SK-N-SH treated with all-trans-retinoic acid at 6 μM for 48 hours (cell line): ENCODE data around the gene TOR2A.

Source experiments
- ATAC-seq: fragments of 200-7000 bp; cut with Tn5 transposase; 3 replicates; pipeline ENCODE4 v1.9.1; 2020; ENCODE audit warnings: mild to moderate bottlenecking, moderate library complexity
- ARNTL ChIP-seq: fragments of 450-650 bp; formaldehyde crosslinking; IDR thresholded peaks from 2 replicates; pipeline ENCODE4 v1.5.0; 2020; ENCODE audit warnings: low read depth, mild to moderate bottlenecking, moderate library complexity, borderline replicate concordance
- CSDC2 ChIP-seq: fragments of 250-450 bp; sonication (Bioruptor Pico); IDR thresholded peaks from 2 replicates; pipeline ENCODE4 v1.5.0; 2020; ENCODE audit warnings: mild to moderate bottlenecking, moderate library complexity
- ESRRG ChIP-seq: fragments of 250-450 bp; sonication (Bioruptor Pico); IDR thresholded peaks from 2 replicates; pipeline ENCODE4 v1.6.1; 2021; ENCODE audit warnings: mild to moderate bottlenecking
- ISL1 ChIP-seq: fragments of 250-450 bp; sonication (Bioruptor Pico); IDR thresholded peaks from 2 replicates; pipeline ENCODE4 v2.1.2; 2022; ENCODE audit warnings: mild to moderate bottlenecking, moderate library complexity
- OSR1 ChIP-seq: fragments of 250-450 bp; sonication (Bioruptor Pico); IDR thresholded peaks from 2 replicates; pipeline ENCODE4 v1.8.0; 2022; ENCODE audit warnings: moderate library complexity, mild to moderate bottlenecking, inconsistent platforms
- RARB ChIP-seq: fragments of 250-450 bp; sonication (Bioruptor Pico); IDR thresholded peaks from 2 replicates; pipeline ENCODE4 v1.8.0; 2021; ENCODE audit warnings: mild to moderate bottlenecking, moderate library complexity
- SNAI2 ChIP-seq: fragments of 250-450 bp; sonication (Bioruptor Pico); IDR thresholded peaks from 2 replicates; pipeline ENCODE4 v1.5.0; 2020; ENCODE audit warnings: mild to moderate bottlenecking, moderate library complexity
- TCF4 ChIP-seq: fragments of 250-450 bp; sonication (Bioruptor Pico); IDR thresholded peaks from 2 replicates; pipeline ENCODE4 v1.8.0; 2021; ENCODE audit warnings: mild to moderate bottlenecking, moderate library complexity, borderline replicate concordance
- TOX ChIP-seq: fragments of 250-450 bp; sonication (Bioruptor Pico); IDR thresholded peaks from 2 replicates; pipeline ENCODE4 v1.8.0; 2021; ENCODE audit warnings: mild to moderate bottlenecking, moderate library complexity, borderline replicate concordance
- ZC3H10 ChIP-seq: fragments of 250-450 bp; sonication (Bioruptor Pico); IDR thresholded peaks from 2 replicates; pipeline ENCODE4 v1.5.1; 2021; ENCODE audit warnings: mild to moderate bottlenecking, moderate library complexity
- ZFP3 ChIP-seq: fragments of 250-450 bp; sonication (Bioruptor Pico); IDR thresholded peaks from 2 replicates; pipeline ENCODE4 v1.5.0; 2020; ENCODE audit warnings: mild to moderate bottlenecking, moderate library complexity
- ZFP30 ChIP-seq: fragments of 450-650 bp; formaldehyde crosslinking; IDR thresholded peaks from 2 replicates; pipeline ENCODE4 v1.5.0; 2022; ENCODE audit warnings: mild to moderate bottlenecking, moderate library complexity
- ZNF565 ChIP-seq: fragments of 450-650 bp; formaldehyde crosslinking; conservative IDR thresholded peaks from 2 replicates; pipeline ENCODE4 v1.5.0; 2020; ENCODE audit warnings: low read depth, mild to moderate bottlenecking, moderate library complexity
- ZNF70 ChIP-seq: fragments of 450-650 bp; formaldehyde crosslinking; IDR thresholded peaks from 2 replicates; pipeline ENCODE4 v1.5.0; 2020; ENCODE audit warnings: mild to moderate bottlenecking, moderate library complexity
- ZNF8 ChIP-seq: fragments of 450-650 bp; formaldehyde crosslinking; IDR thresholded peaks from 2 replicates; pipeline ENCODE4 v1.5.0; 2020; ENCODE audit warnings: mild to moderate bottlenecking, moderate library complexity
- TF ChIP-seq, protein P1 (sequence below): fragments of 250-450 bp; sonication (Bioruptor Pico); IDR thresholded peaks from 2 replicates; pipeline ENCODE4 v1.8.0; 2020; ENCODE audit warnings: mild to moderate bottlenecking, moderate library complexity, borderline replicate concordance
- TF ChIP-seq, protein P2 (sequence below): fragments of 250-450 bp; sonication (Bioruptor Pico); IDR thresholded peaks from 2 replicates; pipeline ENCODE4 v1.5.1; 2021; ENCODE audit warnings: mild to moderate bottlenecking, moderate library complexity
- TF ChIP-seq, protein P3 (sequence below): fragments of 250-450 bp; sonication (Bioruptor Pico); IDR thresholded peaks from 2 replicates; pipeline ENCODE4 v1.5.0; 2020; ENCODE audit warnings: mild to moderate bottlenecking, moderate library complexity
- TF ChIP-seq, protein P4 (sequence below): fragments of 250-450 bp; sonication (Bioruptor Pico); IDR thresholded peaks from 2 replicates; pipeline ENCODE4 v1.5.1; 2020; ENCODE audit warnings: low read depth, mild to moderate bottlenecking, moderate library complexity

TOR2A gene

DNA sequence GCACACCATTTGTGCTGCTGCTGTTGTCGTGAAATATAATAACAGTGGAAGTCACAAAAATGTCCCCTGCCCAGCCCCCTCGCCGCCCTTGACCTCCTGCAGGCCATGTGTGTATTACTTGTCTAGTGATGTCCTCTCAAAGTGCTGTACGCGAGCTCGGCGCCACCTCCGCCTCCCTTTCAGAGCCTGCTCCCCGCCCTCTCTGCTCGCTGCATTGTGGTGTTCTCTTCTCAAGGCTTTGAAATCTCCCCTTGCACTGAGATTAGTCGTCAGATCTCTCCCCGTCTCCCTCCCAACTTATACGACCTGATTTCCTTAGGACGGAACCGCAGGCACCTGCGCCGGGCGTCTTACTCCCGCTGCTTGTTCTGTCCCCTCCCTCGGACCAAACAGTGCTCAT is 43.0 kb downstream of the TOR2A start:
- TF ChIP-seq SNAI2 (no peak), ZNF70 (no peak)
- ATAC-seq, result no peak

DNA sequence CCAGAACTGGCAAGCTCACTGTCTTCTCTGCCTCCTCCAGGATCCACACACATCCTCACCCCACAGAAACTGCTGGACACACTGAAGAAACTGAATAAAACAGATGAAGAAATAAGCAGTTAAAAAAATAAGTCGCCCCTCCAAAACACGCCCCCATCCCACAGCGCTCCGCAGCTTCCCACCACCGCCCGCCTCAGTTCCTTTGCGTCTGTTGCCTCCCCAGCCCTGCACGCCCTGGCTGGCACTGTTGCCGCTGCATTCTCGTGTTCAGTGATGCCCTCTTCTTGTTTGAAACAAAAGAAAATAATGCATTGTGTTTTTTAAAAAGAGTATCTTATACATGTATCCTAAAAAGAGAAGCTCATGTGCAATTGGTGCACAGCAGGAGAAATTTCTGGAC is 44.4 kb downstream of the TOR2A start:
- no peak for ATAC-seq
- TF ChIP-seq TOX (CRISPR knock-in tag), result no peak
- TF ChIP-seq ZNF565, result no peak
- TF ChIP-seq, protein P1, sequence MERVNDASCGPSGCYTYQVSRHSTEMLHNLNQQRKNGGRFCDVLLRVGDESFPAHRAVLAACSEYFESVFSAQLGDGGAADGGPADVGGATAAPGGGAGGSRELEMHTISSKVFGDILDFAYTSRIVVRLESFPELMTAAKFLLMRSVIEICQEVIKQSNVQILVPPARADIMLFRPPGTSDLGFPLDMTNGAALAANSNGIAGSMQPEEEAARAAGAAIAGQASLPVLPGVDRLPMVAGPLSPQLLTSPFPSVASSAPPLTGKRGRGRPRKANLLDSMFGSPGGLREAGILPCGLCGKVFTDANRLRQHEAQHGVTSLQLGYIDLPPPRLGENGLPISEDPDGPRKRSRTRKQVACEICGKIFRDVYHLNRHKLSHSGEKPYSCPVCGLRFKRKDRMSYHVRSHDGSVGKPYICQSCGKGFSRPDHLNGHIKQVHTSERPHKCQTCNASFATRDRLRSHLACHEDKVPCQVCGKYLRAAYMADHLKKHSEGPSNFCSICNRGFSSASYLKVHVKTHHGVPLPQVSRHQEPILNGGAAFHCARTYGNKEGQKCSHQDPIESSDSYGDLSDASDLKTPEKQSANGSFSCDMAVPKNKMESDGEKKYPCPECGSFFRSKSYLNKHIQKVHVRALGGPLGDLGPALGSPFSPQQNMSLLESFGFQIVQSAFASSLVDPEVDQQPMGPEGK (CRISPR knock-in tag), result no peak
- no peak for TF ChIP-seq ARNTL (CRISPR knock-in tag)
- TF ChIP-seq, protein P2, sequence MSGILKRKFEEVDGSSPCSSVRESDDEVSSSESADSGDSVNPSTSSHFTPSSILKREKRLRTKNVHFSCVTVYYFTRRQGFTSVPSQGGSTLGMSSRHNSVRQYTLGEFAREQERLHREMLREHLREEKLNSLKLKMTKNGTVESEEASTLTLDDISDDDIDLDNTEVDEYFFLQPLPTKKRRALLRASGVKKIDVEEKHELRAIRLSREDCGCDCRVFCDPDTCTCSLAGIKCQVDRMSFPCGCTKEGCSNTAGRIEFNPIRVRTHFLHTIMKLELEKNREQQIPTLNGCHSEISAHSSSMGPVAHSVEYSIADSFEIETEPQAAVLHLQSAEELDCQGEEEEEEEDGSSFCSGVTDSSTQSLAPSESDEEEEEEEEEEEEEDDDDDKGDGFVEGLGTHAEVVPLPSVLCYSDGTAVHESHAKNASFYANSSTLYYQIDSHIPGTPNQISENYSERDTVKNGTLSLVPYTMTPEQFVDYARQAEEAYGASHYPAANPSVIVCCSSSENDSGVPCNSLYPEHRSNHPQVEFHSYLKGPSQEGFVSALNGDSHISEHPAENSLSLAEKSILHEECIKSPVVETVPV (CRISPR knock-in tag), result no peak
- no peak for TF ChIP-seq ZNF8 (CRISPR knock-in tag)
- TF ChIP-seq OSR1 (CRISPR knock-in tag), result no peak
- TF ChIP-seq ZFP30 (CRISPR knock-in tag), result no peak
- TF ChIP-seq ISL1 (CRISPR knock-in tag), result no peak
- no peak for TF ChIP-seq CSDC2 (CRISPR knock-in tag)
- TF ChIP-seq ESRRG, result no peak
- no peak for TF ChIP-seq RARB (CRISPR knock-in tag)

DNA sequence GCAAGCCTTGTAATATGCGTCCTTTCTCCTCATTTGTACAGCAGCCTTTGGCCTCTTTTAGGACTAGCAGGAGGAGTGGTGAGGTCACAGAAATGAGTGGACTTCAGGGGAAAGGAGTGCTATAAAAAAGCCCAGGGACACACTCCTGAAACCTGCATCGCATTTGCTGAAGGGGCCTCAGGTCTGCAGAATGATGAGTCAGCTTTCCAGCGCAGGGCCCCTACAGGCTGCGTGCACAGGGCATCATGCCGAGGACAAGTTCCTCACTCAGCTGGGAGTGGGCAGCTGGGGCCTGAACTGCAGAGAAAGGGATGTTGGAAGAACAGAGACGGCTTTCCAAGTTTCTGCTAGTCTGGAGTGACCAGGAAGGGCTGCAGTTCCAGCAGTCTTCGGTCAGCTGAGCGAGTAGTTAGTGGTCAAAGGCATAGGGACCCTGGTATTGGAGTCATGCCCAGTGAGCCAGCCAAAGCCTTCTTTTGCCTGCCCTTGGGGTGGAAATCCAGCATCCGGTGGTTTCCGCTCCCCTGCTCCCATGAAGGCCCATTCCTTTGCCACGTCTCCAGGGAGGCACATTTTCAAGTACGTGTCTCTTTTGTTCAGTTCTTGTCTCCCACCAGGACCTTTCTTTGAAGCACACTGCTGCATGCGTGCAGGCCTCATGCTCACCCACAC is 45.6 kb downstream of the TOR2A start:
- TF ChIP-seq CSDC2 (CRISPR knock-in tag), result no peak
- ATAC-seq, result no peak

DNA sequence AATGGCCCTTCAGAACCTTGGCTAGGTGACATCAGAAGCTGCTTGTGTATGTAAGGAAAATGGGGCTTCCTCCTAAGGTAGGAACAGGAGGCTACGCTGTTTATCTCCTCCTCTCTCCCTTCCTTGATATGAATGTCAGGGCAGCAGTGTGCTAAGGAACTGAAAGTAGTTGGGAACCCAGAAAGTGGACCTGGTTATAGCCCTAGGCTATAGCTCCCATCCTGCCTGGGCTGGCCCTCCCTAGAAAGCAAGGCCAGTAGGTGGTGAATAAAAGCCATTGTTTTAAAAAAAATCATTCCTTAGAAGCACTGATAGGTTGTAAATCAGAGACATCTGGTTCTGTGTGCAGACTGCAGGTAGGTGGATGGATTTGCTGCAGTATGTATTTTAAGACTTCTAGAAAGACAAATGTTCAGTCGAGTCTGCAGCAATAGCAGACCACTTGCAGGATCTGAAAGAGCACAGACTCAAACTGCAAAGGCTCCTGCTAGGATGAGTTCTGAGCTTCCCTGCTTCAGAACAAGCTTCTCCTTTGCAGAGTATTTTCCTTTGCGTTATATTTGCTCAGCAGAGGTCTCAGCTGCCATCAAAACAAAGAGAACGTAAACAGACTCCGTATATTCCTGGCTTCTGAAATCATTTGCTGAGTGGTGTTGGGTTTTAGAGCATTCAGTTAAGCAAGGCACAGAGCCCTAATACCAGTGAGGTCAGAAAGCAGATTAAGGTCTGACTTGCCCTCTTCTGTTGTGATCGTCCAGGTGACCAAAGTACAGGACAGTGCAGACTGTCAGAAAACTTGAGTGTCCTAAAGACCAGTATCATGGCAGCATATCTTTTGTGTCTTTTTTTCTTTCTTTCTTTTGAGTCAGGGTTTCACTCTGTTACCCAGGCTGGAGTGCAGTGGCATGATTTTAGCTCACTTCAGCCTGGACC is 48.4 kb downstream of the TOR2A start:
- no peak for ATAC-seq
- TF ChIP-seq ESRRG (no peak), ZFP3 (CRISPR knock-in tag) (no peak), OSR1 (CRISPR knock-in tag) (no peak), ZC3H10 (no peak), ZNF70 (no peak), TCF4 (CRISPR knock-in tag) (no peak), ARNTL (CRISPR knock-in tag) (no peak), TOX (CRISPR knock-in tag) (no peak), ISL1 (CRISPR knock-in tag) (no peak), ZFP30 (CRISPR knock-in tag) (no peak), CSDC2 (CRISPR knock-in tag) (no peak)
- TF ChIP-seq, protein P3, sequence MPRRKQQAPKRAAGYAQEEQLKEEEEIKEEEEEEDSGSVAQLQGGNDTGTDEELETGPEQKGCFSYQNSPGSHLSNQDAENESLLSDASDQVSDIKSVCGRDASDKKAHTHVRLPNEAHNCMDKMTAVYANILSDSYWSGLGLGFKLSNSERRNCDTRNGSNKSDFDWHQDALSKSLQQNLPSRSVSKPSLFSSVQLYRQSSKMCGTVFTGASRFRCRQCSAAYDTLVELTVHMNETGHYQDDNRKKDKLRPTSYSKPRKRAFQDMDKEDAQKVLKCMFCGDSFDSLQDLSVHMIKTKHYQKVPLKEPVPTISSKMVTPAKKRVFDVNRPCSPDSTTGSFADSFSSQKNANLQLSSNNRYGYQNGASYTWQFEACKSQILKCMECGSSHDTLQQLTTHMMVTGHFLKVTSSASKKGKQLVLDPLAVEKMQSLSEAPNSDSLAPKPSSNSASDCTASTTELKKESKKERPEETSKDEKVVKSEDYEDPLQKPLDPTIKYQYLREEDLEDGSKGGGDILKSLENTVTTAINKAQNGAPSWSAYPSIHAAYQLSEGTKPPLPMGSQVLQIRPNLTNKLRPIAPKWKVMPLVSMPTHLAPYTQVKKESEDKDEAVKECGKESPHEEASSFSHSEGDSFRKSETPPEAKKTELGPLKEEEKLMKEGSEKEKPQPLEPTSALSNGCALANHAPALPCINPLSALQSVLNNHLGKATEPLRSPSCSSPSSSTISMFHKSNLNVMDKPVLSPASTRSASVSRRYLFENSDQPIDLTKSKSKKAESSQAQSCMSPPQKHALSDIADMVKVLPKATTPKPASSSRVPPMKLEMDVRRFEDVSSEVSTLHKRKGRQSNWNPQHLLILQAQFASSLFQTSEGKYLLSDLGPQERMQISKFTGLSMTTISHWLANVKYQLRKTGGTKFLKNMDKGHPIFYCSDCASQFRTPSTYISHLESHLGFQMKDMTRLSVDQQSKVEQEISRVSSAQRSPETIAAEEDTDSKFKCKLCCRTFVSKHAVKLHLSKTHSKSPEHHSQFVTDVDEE (CRISPR knock-in tag), result no peak
- TF ChIP-seq, protein P1 (CRISPR knock-in tag), result no peak
- TF ChIP-seq, protein P4, sequence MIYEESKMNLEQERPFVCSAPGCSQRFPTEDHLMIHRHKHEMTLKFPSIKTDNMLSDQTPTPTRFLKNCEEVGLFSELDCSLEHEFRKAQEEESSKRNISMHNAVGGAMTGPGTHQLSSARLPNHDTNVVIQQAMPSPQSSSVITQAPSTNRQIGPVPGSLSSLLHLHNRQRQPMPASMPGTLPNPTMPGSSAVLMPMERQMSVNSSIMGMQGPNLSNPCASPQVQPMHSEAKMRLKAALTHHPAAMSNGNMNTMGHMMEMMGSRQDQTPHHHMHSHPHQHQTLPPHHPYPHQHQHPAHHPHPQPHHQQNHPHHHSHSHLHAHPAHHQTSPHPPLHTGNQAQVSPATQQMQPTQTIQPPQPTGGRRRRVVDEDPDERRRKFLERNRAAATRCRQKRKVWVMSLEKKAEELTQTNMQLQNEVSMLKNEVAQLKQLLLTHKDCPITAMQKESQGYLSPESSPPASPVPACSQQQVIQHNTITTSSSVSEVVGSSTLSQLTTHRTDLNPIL, result no peak
- TF ChIP-seq, protein P2 (CRISPR knock-in tag), result no peak
